Measurements from ENCODE around the gene PTPN2. TPM values are rescaled to one million over a fixed set of nuclear protein-coding genes. Genes with fewer than 3 reads are reported as not detected.
A peak's percentile ranks its signal among the peaks of the same experiment; 100 is the strongest.

Gene PTPN2
- total RNA-seq, 3 donors from 2014 or later (not counting 1 experiment from before 2014, with no cell fraction given), result 110 to 115 (median 112) TPM

GRCh38 chr18:12862874-12863482 lies 21.1 kb downstream of the PTPN2 start:
- no peaks in the 10 kb centered on the region for H3K27me3 Mint-ChIP-seq (ENCODE audit: low read depth in 2 of 2)
- Histone ChIP-seq H3K9me3 (ENCODE audit: control insufficient read depth, insufficient read depth, low read length) (no peaks in the 10 kb centered on the region), H3K27ac (ENCODE audit: low read length) (no peak overlapping the region), H3K27me3 (ENCODE audit: control insufficient read depth, insufficient read depth, low read length) (no peaks in the 10 kb centered on the region), H3K36me3 (ENCODE audit: control insufficient read depth, insufficient read depth, low read length) (peaks cover 2% of the 10 kb centered on the region), H3K4me3 (ENCODE audit: low read length) (no peak overlapping the region), H3K4me1 (ENCODE audit: control insufficient read depth, insufficient read depth, low read length) (peaks cover 14% of the 10 kb centered on the region)
- H3K9me3 Mint-ChIP-seq, result no peaks in the 10 kb centered on the region
- ATAC-seq (no peak), DNase-seq (no peak)
- no peaks in the 10 kb centered on the region for H3K36me3 Mint-ChIP-seq
- TF ChIP-seq, protein P1, sequence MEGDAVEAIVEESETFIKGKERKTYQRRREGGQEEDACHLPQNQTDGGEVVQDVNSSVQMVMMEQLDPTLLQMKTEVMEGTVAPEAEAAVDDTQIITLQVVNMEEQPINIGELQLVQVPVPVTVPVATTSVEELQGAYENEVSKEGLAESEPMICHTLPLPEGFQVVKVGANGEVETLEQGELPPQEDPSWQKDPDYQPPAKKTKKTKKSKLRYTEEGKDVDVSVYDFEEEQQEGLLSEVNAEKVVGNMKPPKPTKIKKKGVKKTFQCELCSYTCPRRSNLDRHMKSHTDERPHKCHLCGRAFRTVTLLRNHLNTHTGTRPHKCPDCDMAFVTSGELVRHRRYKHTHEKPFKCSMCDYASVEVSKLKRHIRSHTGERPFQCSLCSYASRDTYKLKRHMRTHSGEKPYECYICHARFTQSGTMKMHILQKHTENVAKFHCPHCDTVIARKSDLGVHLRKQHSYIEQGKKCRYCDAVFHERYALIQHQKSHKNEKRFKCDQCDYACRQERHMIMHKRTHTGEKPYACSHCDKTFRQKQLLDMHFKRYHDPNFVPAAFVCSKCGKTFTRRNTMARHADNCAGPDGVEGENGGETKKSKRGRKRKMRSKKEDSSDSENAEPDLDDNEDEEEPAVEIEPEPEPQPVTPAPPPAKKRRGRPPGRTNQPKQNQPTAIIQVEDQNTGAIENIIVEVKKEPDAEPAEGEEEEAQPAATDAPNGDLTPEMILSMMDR (IDR thresholded peaks at IDR 0.05), result no peak
- intact Hi-C loops (cut with micrococcal nuclease), result no loop called here
- peak overlapping the region; percentile 65 to 74 for H3K27ac Mint-ChIP-seq
- no peak overlapping the region for H3K4me3 Mint-ChIP-seq
- H3K4me1 Mint-ChIP-seq, result peaks cover 52 to 69% of the 10 kb centered on the region in 2 donors
- 100% methylated on average over 1 of the region's 2 CpGs for WGBS (ENCODE audit: insufficient coverage)

GRCh38 chr18:12862467-12862866 lies 21.6 kb downstream of the PTPN2 start:
- Mint-ChIP-seq H3K4me1 (peaks cover 52 to 68% of the 10 kb centered on the region in 2 donors), H3K9me3 (no peaks in the 10 kb centered on the region), H3K4me3 (no peak overlapping the region), H3K36me3 (no peaks in the 10 kb centered on the region), H3K27ac (peak overlapping the region; percentile 65 to 74), H3K27me3 (ENCODE audit: low read depth in 2 of 2) (no peaks in the 10 kb centered on the region)
- 88% methylated on average over 2 of the region's 2 CpGs for WGBS (ENCODE audit: insufficient coverage)
- intact Hi-C loops (cut with micrococcal nuclease), result no loop called here
- H3K36me3 ChIP-seq (ENCODE audit: control insufficient read depth, insufficient read depth, low read length), result peaks cover 2% of the 10 kb centered on the region
- no peaks in the 10 kb centered on the region for H3K27me3 ChIP-seq (ENCODE audit: control insufficient read depth, insufficient read depth, low read length)
- H3K4me1 ChIP-seq (ENCODE audit: control insufficient read depth, insufficient read depth, low read length), result peaks cover 16% of the 10 kb centered on the region
- DNase-seq, result no peak
- no peak for ATAC-seq
- TF ChIP-seq, protein P1 (IDR thresholded peaks at IDR 0.05), result no peak
- no peak overlapping the region for H3K4me3 ChIP-seq (ENCODE audit: low read length)
- H3K27ac ChIP-seq (ENCODE audit: low read length), result no peak overlapping the region
- no peaks in the 10 kb centered on the region for H3K9me3 ChIP-seq (ENCODE audit: control insufficient read depth, insufficient read depth, low read length)

- no peak overlapping the region for H3K27ac ChIP-seq (ENCODE audit: low read length)
Measured at GRCh38 chr18:12861637-12862036, 22.4 kb downstream of the PTPN2 start.

More at GRCh38 chr18:12861637-12862036, 22.4 kb downstream of the PTPN2 start:
- Mint-ChIP-seq H3K4me3 (peak overlapping the region; percentile 13), H3K27me3 (ENCODE audit: low read depth in 2 of 2) (no peaks in the 10 kb centered on the region), H3K36me3 (no peaks in the 10 kb centered on the region), H3K4me1 (peaks cover 55 to 68% of the 10 kb centered on the region in 2 donors), H3K27ac (peak overlapping the region; percentile 3 to 56), H3K9me3 (no peaks in the 10 kb centered on the region)
- H3K4me1 ChIP-seq (ENCODE audit: control insufficient read depth, insufficient read depth, low read length), result peaks cover 20% of the 10 kb centered on the region
- ATAC-seq (no peak), DNase-seq (no peak)
- H3K9me3 ChIP-seq (ENCODE audit: control insufficient read depth, insufficient read depth, low read length), result no peaks in the 10 kb centered on the region
- WGBS (ENCODE audit: insufficient coverage), result no CpG with 5 or more reads among the region's 1 CpG
- peaks cover 5% of the 10 kb centered on the region for H3K36me3 ChIP-seq (ENCODE audit: control insufficient read depth, insufficient read depth, low read length)
- no peak overlapping the region for H3K4me3 ChIP-seq (ENCODE audit: low read length)
- H3K27me3 ChIP-seq (ENCODE audit: control insufficient read depth, insufficient read depth, low read length), result no peaks in the 10 kb centered on the region
- intact Hi-C loops (cut with micrococcal nuclease), result no loop called here
- TF ChIP-seq, protein P1 (IDR thresholded peaks at IDR 0.05), result no peak

All from natural killer cell (primary cell).